Kidney (tissue), 14 donors: ENCODE data around the gene IQCK. TPM values are rescaled to one million over a fixed set of nuclear protein-coding genes. Genes with fewer than 3 reads are reported as not detected.

Experiments used
- DNase-seq, 5 donors: peaks; one replicate each; pipeline ENCODE4 v3.0.0-alpha.2; 2013 to 2020
- FAIRE-seq: peaks from 2 replicates; lab custom pipeline; 2012; peaks lifted over from hg19 to GRCh38; lab: Jason Lieb, UNC
- H3K27ac ChIP-seq, 2 donors: one replicate each; pipeline ENCODE4 v1.7.0; 2013; ENCODE audit warnings: low read depth in 2 of 2, low read length in 2 of 2, inconsistent platforms in 1 of 2
- H3K27me3 ChIP-seq: one replicate; pipeline ENCODE4 v1.7.1; 2013; ENCODE audit warnings: low read length, inconsistent platforms; ENCODE audit not compliant: control insufficient read depth, insufficient read depth
- H3K36me3 ChIP-seq, 3 donors: one replicate each; pipeline versions ENCODE4 v1.7.0 to v1.7.1; 2013; ENCODE audit warnings: low read length in 3 of 3, control low read depth in 1 of 3, inconsistent platforms in 1 of 3; ENCODE audit not compliant: insufficient read depth in 3 of 3, control insufficient read depth in 2 of 3
- H3K4me1 ChIP-seq, 3 donors: one replicate each; pipeline versions ENCODE4 v1.7.0 to v1.7.1; 2013; ENCODE audit warnings: low read length in 3 of 3, inconsistent platforms in 1 of 3, low read depth in 1 of 3; ENCODE audit not compliant: control insufficient read depth in 2 of 3, insufficient read depth in 2 of 3
- H3K4me3 ChIP-seq, 3 donors: one replicate each; pipeline versions ENCODE4 v1.7.0 to v1.8.1; 2013; ENCODE audit warnings: low read length in 3 of 3, control low read depth in 1 of 3, inconsistent platforms in 1 of 3
- H3K9ac ChIP-seq, 3 donors: one replicate each; pipeline versions ENCODE4 v1.7.0 to v1.7.1; 2013; ENCODE audit warnings: low read length in 3 of 3, control low read depth in 1 of 3, inconsistent platforms in 1 of 3
- H3K9me3 ChIP-seq, 3 donors: one replicate each; pipeline versions ENCODE4 v1.7.0 to v1.7.1; 2013; ENCODE audit warnings: low read length in 3 of 3, control low read depth in 1 of 3, inconsistent platforms in 1 of 3; ENCODE audit not compliant: control insufficient read depth in 2 of 3, insufficient read depth in 1 of 3
- intact Hi-C: fragments of 100-400 bp; cut with DNase I; formaldehyde crosslinking; loops from one replicate; pipeline ENCODE4 v1.11.1; 2022
- polyA plus RNA-seq: library from polyadenylated mRNA; stranded (reverse); fragments of 350-450 nt; fragmentation: Illumina TruSeq; extraction: RNeasy Lipid Tissue Mini Kit (QIAGEN cat#74804); gene quantifications from one replicate; pipeline ENCODE4 v1.2.3, GENCODE V29; 2014; ENCODE audit warnings: low read depth, low replicate concordance; ENCODE audit not compliant: insufficient read depth
- total RNA-seq: library from RNA; stranded (reverse); fragmentation: NEBNext Ultra II Directional; extraction: Animal tissue kit (Norgen Biotek cat#: 25700); gene quantifications from one replicate; pipeline ENCODE4 v1.2.1, GENCODE V29; 2021
- TF ChIP-seq, protein P1 (sequence below): IDR thresholded peaks from 3 replicates; pipeline ENCODE4 v1.5.1; 2012; ENCODE audit warnings: mild to moderate bottlenecking, moderate library complexity, borderline replicate concordance; ENCODE audit not compliant: insufficient read depth; ENCODE audit errors: extremely low read depth
- donor health status: control.
- donor health status: control.
- donor health status: control.
- donor health status: control.
- donor health status: control.
- donor health status: DM: yes; HTN: yes; CAD: no.
- donor health status: Normal renal cell carcinoma (clear cell type).

IQCK gene
- total and polyA plus RNA-seq, 2 donors from 2014 or later = 35.4 to 38.1 TPM

DNA sequence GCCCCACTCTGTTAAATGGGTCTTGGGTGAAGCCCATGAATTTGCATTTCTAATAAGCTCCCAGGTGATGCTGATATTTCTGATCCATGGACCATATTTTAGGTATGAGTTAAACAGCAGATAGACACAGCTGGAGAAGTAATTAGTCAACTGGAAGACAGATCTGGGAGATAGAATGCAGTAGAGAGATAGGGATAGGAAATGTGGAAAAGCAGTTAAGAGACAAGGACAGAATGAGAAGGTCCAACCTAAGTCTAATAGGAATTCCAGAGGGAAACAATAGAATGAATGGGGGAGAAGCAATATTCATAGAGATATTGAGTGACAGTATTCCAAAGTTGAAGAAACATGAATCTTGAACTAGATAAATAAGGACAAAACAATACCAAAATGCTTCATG, 94.9 kb downstream of the IQCK start:
- Histone ChIP-seq H3K27ac (no peak overlapping the region), H3K36me3 (no peaks in the 10 kb centered on the region), H3K9me3 (no peaks in the 10 kb centered on the region), H3K4me3 (no peak overlapping the region), H3K9ac (no peak overlapping the region), H3K27me3 (no peaks in the 10 kb centered on the region), H3K4me1 (peaks cover 7 to 22% (median 13%) of the 10 kb centered on the region in 3 donors)
- intact Hi-C loops = no loop called here
- TF ChIP-seq, protein P1, sequence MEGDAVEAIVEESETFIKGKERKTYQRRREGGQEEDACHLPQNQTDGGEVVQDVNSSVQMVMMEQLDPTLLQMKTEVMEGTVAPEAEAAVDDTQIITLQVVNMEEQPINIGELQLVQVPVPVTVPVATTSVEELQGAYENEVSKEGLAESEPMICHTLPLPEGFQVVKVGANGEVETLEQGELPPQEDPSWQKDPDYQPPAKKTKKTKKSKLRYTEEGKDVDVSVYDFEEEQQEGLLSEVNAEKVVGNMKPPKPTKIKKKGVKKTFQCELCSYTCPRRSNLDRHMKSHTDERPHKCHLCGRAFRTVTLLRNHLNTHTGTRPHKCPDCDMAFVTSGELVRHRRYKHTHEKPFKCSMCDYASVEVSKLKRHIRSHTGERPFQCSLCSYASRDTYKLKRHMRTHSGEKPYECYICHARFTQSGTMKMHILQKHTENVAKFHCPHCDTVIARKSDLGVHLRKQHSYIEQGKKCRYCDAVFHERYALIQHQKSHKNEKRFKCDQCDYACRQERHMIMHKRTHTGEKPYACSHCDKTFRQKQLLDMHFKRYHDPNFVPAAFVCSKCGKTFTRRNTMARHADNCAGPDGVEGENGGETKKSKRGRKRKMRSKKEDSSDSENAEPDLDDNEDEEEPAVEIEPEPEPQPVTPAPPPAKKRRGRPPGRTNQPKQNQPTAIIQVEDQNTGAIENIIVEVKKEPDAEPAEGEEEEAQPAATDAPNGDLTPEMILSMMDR = no peak
- DNase-seq = no peak
- no peak for FAIRE-seq

DNA sequence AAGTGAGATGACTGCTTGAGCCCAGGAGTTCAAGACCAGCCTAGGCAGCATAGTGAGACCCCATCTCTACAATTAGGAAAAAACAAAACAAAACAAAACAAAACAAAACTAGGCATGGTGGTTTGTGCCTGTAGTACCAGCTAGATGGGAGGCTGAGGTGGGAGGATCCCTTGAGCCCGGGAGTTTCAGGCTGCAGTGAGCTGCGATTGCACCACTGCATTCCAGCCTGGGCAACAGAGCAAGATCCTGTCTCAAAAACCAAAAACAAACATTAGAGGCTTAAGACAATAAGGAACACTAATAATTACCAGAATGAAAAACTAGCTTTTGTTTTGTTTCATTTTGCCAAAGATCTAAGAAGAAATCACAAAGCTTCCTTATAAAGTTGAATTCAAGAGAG, 97.3 kb downstream of the IQCK start:
- Histone ChIP-seq H3K4me1 (peaks cover 5 to 14% (median 7%) of the 10 kb centered on the region in 3 donors), H3K9ac (no peak overlapping the region), H3K27me3 (no peaks in the 10 kb centered on the region), H3K4me3 (no peak overlapping the region), H3K36me3 (no peaks in the 10 kb centered on the region), H3K9me3 (no peaks in the 10 kb centered on the region), H3K27ac (no peak overlapping the region)
- FAIRE-seq = no peak
- DNase-seq = no peak
- intact Hi-C loops = no loop called here
- TF ChIP-seq, protein P1 = no peak

DNA sequence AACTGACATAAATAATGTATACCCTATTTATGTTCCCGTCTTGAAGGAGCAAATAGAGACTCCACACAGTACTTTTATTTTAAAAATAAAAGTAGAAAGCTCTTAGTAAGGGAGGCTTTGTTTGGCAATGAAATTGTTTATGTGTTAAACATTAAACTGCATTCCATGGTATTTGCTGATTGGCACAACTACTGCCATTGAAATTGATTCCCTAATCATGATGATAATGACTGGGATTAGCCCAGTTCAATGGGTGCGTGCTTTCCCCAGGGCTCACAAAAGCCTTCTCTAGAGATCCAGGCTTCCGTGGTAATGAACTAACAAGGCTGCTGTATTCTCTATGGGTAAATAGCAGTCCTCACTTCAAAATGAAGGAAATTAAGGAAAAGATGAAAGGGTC, 99.1 kb downstream of the IQCK start:
- H3K4me1 ChIP-seq = peaks cover 0 to 3% (median 0%) of the 10 kb centered on the region in 3 donors
- TF ChIP-seq, protein P1 = no peak
- H3K9ac ChIP-seq = no peak overlapping the region
- no peaks in the 10 kb centered on the region for H3K9me3 ChIP-seq
- intact Hi-C loops = no loop called here
- no peaks in the 10 kb centered on the region for H3K27me3 ChIP-seq
- no peak overlapping the region for H3K27ac ChIP-seq
- H3K4me3 ChIP-seq = no peak overlapping the region
- DNase-seq (no peak), FAIRE-seq (no peak)
- H3K36me3 ChIP-seq = no peaks in the 10 kb centered on the region

DNA sequence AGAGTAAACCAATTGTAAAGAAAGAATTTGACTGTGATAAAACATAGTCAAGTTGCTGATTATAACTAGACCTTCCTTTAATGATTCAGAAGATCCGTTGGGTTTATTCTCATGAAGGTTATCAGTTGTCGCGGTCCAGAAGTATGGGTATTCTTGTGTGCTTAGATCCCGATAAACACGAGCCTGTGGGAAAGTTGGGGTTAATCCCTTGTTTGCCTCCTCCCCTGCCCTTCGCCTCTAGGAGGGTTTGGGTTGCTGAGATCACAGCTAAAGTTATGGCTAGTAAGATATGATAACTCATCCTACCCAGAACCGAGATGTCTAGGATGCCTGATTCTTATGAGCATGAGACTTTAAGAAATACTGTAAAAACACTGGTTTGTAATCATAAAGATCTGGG, 99.8 kb downstream of the IQCK start:
- peaks cover 0 to 3% (median 0%) of the 10 kb centered on the region in 3 donors for H3K4me1 ChIP-seq
- no peaks in the 10 kb centered on the region for H3K36me3 ChIP-seq
- TF ChIP-seq, protein P1 = no peak
- no peak for DNase-seq
- H3K9me3 ChIP-seq = no peaks in the 10 kb centered on the region
- H3K9ac ChIP-seq = no peak overlapping the region
- intact Hi-C loops = no loop called here
- H3K27me3 ChIP-seq = no peaks in the 10 kb centered on the region
- no peak for FAIRE-seq
- H3K27ac ChIP-seq = no peak overlapping the region
- H3K4me3 ChIP-seq = no peak overlapping the region
